Keratinocyte (primary cell): ENCODE measurements around the gene IFNA17.

Source experiments
- EZH2 ChIP-seq: IDR thresholded peaks from one replicate; pipeline ENCODE4 v1.6.1; 2012; ENCODE audit warnings: inconsistent platforms, mild to moderate bottlenecking, low read length, moderate library complexity
- TF ChIP-seq, protein P1 (sequence below), 3 experiments: IDR thresholded peaks in 1 of 3; conservative IDR thresholded peaks in 1 of 3; optimal IDR thresholded peaks in 1 of 3; 2 replicates in 2 of 3; 3 replicates in 1 of 3; pipeline versions ENCODE3 to v1.5.1; 2011; ENCODE audit warnings: low read length in 3 of 3, mild to moderate bottlenecking in 3 of 3, moderate library complexity in 2 of 3, control low read depth in 1 of 3, inconsistent platforms in 1 of 3; ENCODE audit not compliant: insufficient read depth in 2 of 3; ENCODE audit errors: extremely low read depth in 1 of 3

DNA sequence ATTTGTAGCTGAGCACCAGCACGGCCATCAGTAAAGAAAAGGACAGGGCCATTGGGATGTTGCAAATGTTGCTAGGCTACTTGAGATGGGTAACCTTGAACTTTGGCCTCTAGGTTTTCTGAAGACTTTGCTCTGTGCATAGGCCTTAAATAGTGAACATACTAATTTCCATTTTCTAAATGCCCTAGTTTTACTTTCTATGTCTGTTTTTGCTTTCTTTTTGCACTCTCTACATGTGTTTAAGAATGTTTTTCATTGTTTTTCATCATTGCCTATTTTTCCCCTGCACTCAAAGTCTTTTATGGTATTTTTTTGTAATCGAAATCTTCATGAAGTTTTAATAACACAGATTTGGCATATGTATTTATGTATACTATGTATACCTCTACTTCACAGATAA is at the start of gene IFNA17:
- TF ChIP-seq, protein P1, sequence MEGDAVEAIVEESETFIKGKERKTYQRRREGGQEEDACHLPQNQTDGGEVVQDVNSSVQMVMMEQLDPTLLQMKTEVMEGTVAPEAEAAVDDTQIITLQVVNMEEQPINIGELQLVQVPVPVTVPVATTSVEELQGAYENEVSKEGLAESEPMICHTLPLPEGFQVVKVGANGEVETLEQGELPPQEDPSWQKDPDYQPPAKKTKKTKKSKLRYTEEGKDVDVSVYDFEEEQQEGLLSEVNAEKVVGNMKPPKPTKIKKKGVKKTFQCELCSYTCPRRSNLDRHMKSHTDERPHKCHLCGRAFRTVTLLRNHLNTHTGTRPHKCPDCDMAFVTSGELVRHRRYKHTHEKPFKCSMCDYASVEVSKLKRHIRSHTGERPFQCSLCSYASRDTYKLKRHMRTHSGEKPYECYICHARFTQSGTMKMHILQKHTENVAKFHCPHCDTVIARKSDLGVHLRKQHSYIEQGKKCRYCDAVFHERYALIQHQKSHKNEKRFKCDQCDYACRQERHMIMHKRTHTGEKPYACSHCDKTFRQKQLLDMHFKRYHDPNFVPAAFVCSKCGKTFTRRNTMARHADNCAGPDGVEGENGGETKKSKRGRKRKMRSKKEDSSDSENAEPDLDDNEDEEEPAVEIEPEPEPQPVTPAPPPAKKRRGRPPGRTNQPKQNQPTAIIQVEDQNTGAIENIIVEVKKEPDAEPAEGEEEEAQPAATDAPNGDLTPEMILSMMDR (optimal IDR thresholded peaks at IDR 0.05 in 1 of 3, IDR thresholded peaks at IDR 0.05 in 1 of 3, conservative IDR thresholded peaks at IDR 0.05 in 1 of 3; ENCODE audit: extremely low read depth in 1 of 3, insufficient read depth in 2 of 3, low read length in 3 of 3), result no peak
- no peak for TF ChIP-seq EZH2
